ENCODE data around the gene TBX2.

The TBX2 gene

DNA sequence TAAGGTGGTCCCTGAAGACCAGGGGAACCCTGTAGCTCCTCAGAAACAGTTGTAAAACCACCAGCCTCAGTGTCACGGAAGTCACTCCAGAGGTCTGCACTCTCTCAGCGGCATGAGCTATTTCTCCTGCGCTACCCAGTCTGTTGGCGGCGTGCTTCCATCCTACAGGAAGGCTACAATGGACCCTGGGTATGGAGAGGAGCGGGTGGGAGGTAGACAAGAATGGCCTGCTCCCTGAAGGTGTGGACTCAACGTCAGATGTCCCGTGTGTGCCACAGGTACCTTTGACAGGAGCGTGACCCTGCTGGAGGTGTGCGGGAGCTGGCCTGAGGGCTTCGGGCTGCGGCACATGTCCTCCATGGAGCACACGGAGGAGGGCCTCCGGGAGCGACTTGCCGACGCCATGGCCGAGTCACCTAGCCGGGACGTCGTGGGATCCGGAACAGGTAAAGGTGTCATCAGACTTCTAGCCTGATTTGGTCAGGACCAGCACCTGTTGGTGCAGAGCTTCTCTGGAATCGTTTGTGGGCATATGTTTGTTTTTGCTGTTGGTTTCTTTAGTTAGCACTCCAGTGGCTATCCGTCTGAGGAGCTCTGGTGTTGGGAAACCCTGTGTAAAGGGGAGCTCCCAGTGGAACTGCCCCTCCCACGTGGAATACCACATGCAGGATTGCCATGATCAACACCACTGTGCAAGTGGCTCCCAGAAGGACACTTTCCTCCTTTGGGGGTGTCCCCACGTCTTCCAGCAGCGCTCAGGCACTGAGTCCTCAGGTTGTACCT is 31.4 kb upstream of the TBX2 start:
- H3K27ac ChIP-seq = no peak overlapping the region
- DNase-seq (ENCODE audit: low read depth, low spot score) = no peak

DNA sequence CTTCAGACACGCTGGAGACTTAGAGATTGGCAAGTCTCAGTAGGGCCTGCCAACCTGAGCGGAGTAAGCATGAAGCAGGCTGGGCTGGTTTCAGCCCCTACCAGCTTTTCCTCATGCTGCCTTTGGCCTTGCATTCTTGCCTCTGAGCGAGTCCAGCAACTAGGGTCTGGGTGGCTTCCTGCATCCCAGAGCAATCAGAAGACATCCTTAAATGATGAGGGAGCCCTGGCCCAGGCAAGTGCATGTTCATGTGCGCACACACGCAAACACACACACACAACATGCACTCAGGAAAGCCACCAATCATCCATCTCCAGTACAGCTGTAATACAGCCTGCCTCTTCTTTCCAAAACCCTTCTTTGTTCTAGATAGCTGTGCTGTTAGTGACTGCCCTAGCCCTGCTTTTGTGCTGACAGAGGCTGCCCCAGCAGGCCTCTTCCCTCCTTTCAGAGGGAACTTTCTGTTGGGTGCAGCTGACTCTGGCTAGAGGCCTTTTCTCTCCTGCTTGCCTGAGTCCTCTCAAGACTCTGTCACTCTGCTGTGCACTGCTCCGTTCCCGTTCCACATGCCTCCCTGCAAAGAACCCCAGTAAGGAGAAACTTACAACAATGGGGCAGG is 30.7 kb upstream of the TBX2 start:
- H3K27ac ChIP-seq = no peak overlapping the region
- DNase-seq (ENCODE audit: low read depth, low spot score) = no peak

DNA sequence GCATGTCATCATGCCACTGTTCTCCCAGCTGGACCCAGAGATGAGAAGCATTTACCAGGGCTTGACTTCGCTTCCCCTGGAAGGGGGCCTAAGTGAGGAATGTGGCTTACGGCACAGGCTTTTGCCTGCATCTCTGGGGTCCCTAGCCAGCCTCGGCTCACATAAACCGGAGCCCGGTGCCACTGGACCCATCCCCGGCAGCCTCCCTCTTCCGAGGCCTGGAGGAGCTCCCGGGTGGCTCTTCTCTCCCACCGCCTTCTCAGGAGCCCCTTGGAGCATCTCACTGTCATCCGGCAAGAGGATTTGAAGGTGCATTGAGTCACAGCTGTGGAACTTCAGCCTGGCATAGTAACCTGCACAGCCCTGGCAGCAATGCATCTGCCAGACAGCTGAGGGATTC is 29.9 kb upstream of the TBX2 start:
- no peak for DNase-seq (ENCODE audit: low read depth, low spot score)
- no peak overlapping the region for H3K27ac ChIP-seq

- DNase-seq (ENCODE audit: low read depth, low spot score) = no peak
- no peak overlapping the region for H3K27ac ChIP-seq
These were observed 28.5 kb upstream of the TBX2 start for GRCh38 chr17:61371179-61371578.

DNA sequence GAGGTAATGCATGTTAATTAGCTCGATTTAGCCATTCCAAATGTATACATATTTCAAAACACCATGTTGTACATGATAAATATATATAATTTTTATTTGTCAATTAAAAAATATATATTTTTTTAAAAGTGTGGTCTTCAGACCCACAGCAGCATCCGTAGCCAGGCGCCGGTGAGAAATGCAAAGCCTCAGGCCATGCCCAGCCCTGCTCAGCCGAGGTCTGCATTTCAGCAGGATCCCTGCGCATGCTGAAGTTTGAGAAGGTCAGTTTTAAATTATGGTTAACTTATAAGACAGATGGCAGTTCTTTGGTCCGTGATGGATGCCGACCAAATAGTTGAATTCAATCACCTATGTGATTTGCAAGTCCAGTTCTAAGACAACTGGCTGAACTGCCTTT is 28.0 kb upstream of the TBX2 start:
- DNase-seq (ENCODE audit: low read depth, low spot score) = no peak
- H3K27ac ChIP-seq = no peak overlapping the region

- no peak for DNase-seq (ENCODE audit: low read depth, low spot score)
These were observed 27.2 kb upstream of the TBX2 start for GRCh38 chr17:61372436-61372835.

GRCh38 chr17:61376931-61377838 is 22.5 kb upstream of the TBX2 start:
- no peak overlapping the region for H3K27ac ChIP-seq
- no peak for DNase-seq (ENCODE audit: low read depth, low spot score)

More at GRCh38 chr17:61372436-61372835, 27.2 kb upstream of the TBX2 start:
- H3K27ac ChIP-seq = no peak overlapping the region

DNA sequence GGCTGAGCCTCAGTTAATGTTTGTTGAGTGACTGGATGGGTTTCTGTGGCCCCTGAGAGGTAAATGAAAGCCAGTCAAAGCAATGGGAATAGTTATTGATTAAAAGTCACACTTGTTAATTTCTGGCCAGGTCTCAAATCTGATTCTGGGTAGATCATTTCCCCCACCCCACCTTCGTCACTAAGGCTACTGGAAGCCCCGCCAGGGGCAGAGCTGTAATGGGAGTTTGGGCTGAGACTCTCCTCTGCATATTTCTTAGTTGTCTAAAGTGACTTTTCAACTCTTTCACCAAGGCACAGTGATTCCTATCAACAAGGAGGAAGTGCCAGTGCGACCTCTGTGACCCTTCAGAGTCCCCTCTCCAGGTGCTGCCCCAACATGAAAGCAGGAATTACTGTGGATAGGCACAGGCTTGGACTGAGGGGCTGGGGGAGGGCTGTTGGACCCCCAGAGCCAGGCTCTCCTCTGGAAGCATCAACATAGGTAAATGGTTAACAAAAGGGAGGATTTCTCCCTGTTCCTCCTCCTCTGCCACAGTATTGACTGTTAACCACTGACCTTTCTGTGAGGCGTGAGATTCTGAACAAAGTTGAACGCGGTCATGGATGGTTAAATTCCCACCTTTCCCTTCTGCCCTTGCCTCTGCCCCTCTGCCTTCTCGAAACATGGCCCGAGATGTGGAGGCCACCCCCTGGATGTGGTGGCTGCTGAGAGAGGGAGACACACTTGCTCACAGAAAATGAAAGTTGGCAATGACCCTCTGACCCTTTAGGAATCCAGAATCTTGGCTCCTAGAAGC is 20.8 kb upstream of the TBX2 start:
- no peak overlapping the region for H3K27ac ChIP-seq
- no peak for DNase-seq (ENCODE audit: low read depth, low spot score)

DNA sequence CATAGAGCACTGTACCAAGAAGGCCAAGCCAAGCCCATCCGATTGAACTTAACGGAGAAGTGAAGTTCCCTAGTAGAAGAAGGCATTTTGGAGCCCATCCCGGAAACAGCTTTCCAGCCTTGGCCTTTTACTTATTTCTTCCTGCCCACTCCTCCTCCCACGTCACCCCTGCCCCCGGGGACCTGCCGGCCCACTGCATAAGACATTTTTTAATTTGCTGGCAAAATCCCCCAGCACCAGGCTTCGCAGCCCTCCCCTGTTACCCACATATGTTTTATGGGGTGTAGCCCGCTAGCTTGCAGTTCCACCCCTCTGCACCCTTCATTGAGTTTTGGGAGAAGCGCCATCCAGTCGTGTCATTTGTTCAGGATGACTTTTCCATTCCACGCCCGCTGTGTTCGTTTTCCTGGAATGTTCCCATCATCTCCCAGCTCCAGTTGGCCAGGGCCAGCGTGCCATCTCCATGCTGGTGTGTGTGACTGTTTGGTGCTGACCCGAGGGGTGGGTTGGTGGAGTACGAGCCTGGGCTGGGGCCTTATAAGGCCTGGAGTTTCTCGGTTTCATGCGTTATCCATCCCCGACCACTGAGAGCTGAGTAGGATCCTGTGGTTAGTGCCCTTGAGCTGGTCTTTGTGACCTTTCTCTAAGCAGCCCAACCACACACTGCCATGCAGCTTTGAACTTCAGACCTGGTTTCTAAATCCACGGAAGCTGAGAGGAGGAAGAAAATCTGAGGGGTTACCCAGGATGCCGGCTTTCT is 20.0 kb upstream of the TBX2 start:
- H3K27ac ChIP-seq = no peak overlapping the region
- DNase-seq (ENCODE audit: low read depth, low spot score) = no peak

GRCh38 chr17:61380217-61380835 is 19.3 kb upstream of the TBX2 start:
- no peak for DNase-seq (ENCODE audit: low read depth, low spot score)
- H3K27ac ChIP-seq = no peak overlapping the region

DNA sequence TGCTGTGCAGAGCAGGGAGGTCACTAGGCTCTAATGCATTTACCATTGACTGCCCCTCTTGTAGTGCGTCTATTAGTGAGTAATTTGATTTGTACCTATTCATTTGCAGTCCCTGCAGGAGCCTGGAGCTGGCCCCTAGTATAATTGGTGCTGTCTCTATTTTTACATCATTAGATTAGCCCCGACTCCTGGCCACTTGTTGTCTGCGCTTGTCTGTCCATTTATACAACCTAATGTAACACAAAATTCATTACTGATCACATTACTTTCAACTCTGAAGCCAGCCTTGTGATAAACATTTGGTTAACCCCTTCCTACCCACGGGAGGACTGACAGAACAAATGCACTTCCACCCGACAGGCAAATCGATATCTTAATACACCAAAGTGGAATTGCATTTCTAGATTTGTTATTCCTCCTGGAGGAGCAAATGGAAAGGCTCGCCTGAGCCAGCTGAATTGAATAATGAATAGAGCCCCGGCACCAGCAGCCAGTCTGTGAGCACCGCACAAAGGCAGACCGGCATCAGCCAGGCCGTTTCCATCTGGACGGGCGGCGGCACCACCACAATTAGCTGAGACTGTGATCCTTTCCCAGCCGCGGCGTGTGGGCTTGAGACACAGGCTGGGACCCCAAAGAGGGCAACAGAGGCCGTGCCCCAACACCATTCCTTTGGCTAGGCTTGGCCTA is 18.7 kb upstream of the TBX2 start:
- no peak overlapping the region for H3K27ac ChIP-seq
- DNase-seq (ENCODE audit: low read depth, low spot score) = no peak

DNA sequence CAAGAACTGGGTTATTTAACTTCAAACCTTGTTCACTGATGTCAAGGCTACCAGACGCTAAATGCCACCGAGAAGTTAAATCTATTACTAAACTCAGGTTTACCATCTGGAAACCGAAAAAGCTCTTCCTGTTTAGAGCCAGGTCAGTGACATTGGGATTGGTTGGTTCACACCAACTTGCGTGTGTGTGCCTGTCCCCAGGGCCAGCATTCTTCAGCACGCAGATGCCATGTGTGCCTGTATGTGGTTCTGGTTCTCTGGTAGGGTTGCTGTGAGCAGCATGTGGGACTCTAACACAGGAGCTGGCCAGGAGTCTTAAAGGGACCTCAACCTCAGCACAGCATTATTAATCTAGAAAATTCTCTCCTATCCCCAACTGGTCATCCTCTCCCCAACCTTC is 18.1 kb upstream of the TBX2 start:
- no peak overlapping the region for H3K27ac ChIP-seq
- DNase-seq (ENCODE audit: low read depth, low spot score) = no peak

- no peak overlapping the region for H3K27ac ChIP-seq
- DNase-seq (ENCODE audit: low read depth, low spot score) = no peak
These were observed 16.6 kb upstream of the TBX2 start for GRCh38 chr17:61382796-61383688.

GRCh38 chr17:61383689-61384201 is 15.9 kb upstream of the TBX2 start:
- DNase-seq (ENCODE audit: low read depth, low spot score) = no peak
- H3K27ac ChIP-seq = no peak overlapping the region

- DNase-seq (ENCODE audit: low read depth, low spot score) = no peak
- H3K27ac ChIP-seq = no peak overlapping the region
These were observed 15.3 kb upstream of the TBX2 start for GRCh38 chr17:61384354-61384691.

GRCh38 chr17:61384692-61385576 is 14.7 kb upstream of the TBX2 start:
- H3K27ac ChIP-seq = no peak overlapping the region

More at GRCh38 chr17:61384692-61385576, 14.7 kb upstream of the TBX2 start:
- no peak for DNase-seq (ENCODE audit: low read depth, low spot score)

Data from epithelial cell of prostate (primary cell).